Loucy (cell line): ENCODE measurements around the gene AP1B1.

Experiments used
- EZH2phosphoT487 ChIP-seq: fragments of 200-600 bp; IDR thresholded peaks from 2 replicates; pipeline ENCODE4 v1.6.1; 2018; ENCODE audit warnings: antibody characterized with exemption, mild to moderate bottlenecking, moderate library complexity, borderline replicate concordance
- TF ChIP-seq, protein P1 (sequence below): fragments of 200-600 bp; sonication (generic); conservative IDR thresholded peaks from 2 replicates; pipeline ENCODE4 v1.5.1; 2014; ENCODE audit warnings: mild to moderate bottlenecking, antibody characterized with exemption, low read length

DNA sequence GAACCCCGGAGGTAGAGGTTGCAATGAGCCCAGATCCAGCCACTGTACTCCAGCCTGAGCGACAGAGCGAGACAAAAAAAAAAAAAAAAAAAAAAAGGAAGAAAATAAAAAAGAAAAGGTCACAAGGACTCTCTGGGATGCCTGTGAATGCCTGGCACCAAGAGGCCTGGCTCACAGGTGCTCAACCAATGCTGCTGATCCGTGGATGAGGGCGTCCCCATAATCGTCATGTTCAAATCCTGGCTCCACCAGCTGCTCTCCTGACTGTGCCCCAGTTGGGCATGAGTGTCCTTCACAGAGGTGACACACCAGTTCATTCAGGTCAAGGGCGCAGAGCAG is 82.6 kb downstream of the AP1B1 start:
- TF ChIP-seq, protein P1, sequence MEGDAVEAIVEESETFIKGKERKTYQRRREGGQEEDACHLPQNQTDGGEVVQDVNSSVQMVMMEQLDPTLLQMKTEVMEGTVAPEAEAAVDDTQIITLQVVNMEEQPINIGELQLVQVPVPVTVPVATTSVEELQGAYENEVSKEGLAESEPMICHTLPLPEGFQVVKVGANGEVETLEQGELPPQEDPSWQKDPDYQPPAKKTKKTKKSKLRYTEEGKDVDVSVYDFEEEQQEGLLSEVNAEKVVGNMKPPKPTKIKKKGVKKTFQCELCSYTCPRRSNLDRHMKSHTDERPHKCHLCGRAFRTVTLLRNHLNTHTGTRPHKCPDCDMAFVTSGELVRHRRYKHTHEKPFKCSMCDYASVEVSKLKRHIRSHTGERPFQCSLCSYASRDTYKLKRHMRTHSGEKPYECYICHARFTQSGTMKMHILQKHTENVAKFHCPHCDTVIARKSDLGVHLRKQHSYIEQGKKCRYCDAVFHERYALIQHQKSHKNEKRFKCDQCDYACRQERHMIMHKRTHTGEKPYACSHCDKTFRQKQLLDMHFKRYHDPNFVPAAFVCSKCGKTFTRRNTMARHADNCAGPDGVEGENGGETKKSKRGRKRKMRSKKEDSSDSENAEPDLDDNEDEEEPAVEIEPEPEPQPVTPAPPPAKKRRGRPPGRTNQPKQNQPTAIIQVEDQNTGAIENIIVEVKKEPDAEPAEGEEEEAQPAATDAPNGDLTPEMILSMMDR, result no peak
- no peak for TF ChIP-seq EZH2phosphoT487
